ENCODE data around the gene GOLGA1.

- no peak for TF ChIP-seq CTCF (IDR thresholded peaks at IDR 0.05)
- no peak for TF ChIP-seq POLR2A (IDR thresholded peaks at IDR 0.05)
Measured at GRCh38 chr9:124908098-124908497, 32.8 kb downstream of the GOLGA1 start.
